Esophagus (tissue), 2 donors: ENCODE results near the gene TBC1D32. TPM values are rescaled to one million over a fixed set of nuclear protein-coding genes. Genes with fewer than 3 reads are reported as not detected.
"Not testable (repeated sequence)": the region's sequence is repeated elsewhere in the genome, so short reads cannot be mapped to it uniquely, and the experiment has no call there.

ENCODE experiments used
- H3K27ac ChIP-seq, 2 donors: one replicate each; pipeline ENCODE4 v1.5.1; 2013; ENCODE audit warnings: low read depth in 2 of 2, mild to moderate bottlenecking in 2 of 2, inconsistent platforms in 1 of 2, low read length in 1 of 2, moderate library complexity in 1 of 2
- H3K27me3 ChIP-seq, 2 donors: one replicate each; pipeline ENCODE4 v1.6.1; 2013; ENCODE audit warnings: low read length in 2 of 2, control low read depth in 1 of 2, mild to moderate bottlenecking in 1 of 2; ENCODE audit not compliant: insufficient read depth in 2 of 2, control insufficient read depth in 1 of 2
- H3K36me3 ChIP-seq, 2 donors: one replicate each; pipeline ENCODE4 v1.6.1; 2013; ENCODE audit warnings: low read length in 1 of 2; ENCODE audit not compliant: control insufficient read depth in 2 of 2, insufficient read depth in 2 of 2
- H3K4me1 ChIP-seq, 2 donors: one replicate each; pipeline ENCODE4 v1.6.1; 2013; ENCODE audit warnings: low read length in 1 of 2; ENCODE audit not compliant: control insufficient read depth in 2 of 2, insufficient read depth in 2 of 2
- H3K4me3 ChIP-seq, 2 donors: one replicate each; pipeline ENCODE4 v1.5.1; 2013; ENCODE audit warnings: low read length in 2 of 2, mild to moderate bottlenecking in 2 of 2, low read depth in 1 of 2, moderate library complexity in 1 of 2
- H3K9me3 ChIP-seq, 2 donors: one replicate each; pipeline ENCODE4 v1.6.1; 2013; ENCODE audit warnings: mild to moderate bottlenecking in 2 of 2, low read depth in 1 of 2, low read length in 1 of 2, moderate library complexity in 1 of 2; ENCODE audit not compliant: control insufficient read depth in 2 of 2, insufficient read depth in 1 of 2
- WGBS, 2 donors: extraction: QIAGEN DNeasy Blood & Tissue Kit; methylation state at CpG; one replicate each; pipeline ENCODE4 v1.1.7; 2013; 5-methylcytosine and 5-hydroxymethylcytosine counted together
- polyA plus RNA-seq, 2 donors: library from polyadenylated mRNA; stranded (reverse); fragments of 200-250 nt; gene quantifications; one replicate each; pipeline ENCODE4 v1.2.3, GENCODE V29; 2013
- donor health status: healthy with polysubstance abuse.
- donor health status: Bipolar disorder and iron deficiency.

TBC1D32 gene
- polyA plus RNA-seq, 2 donors: 1.1 to 1.2 TPM

DNA sequence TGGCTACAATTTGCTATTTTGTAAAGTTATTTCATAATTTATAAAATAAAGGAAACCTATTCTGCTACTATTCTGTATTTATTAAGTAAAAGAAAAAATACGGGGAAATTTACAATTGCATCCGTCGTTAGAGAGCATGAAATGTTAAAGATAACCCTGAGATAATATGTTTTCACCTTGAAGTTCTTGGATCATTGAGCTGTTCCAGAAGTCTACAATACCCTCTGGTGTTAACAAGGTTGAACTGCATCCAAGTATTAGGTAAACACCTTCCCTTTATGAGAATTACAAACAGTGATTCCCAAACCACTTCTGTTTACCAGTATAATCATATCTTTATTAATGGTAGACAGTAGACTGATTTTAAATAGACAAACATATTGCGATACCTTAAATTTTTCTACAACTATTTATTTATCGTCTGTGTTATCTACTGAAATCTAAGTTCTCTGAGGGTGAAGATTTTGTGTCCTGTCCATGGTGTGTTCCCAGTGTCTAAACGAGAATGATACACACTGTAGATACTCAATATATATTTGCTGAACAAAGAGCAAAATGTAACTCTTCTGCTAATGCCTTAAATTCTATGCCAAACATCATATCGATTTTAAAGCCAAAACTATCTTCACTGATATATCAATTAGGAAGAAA lies 28.2 kb downstream of the TBC1D32 start:
- Histone ChIP-seq H3K27me3 (no peaks in the 10 kb centered on the region), H3K4me1 (no peaks in the 10 kb centered on the region), H3K27ac (no peak overlapping the region), H3K4me3 (no peak overlapping the region), H3K9me3 (no peaks in the 10 kb centered on the region), H3K36me3 (no peaks in the 10 kb centered on the region)
- WGBS, 2 donors: 49 to 63% methylated on average over 7 of the region's 7 CpGs

GRCh38 chr6:121302882-121303281 lies 31.4 kb downstream of the TBC1D32 start:
- no peaks in the 10 kb centered on the region for H3K9me3 ChIP-seq
- H3K4me1 ChIP-seq: no peaks in the 10 kb centered on the region
- no peak overlapping the region for H3K27ac ChIP-seq
- no peaks in the 10 kb centered on the region for H3K36me3 ChIP-seq
- no peak overlapping the region for H3K4me3 ChIP-seq
- H3K27me3 ChIP-seq: no peaks in the 10 kb centered on the region

DNA sequence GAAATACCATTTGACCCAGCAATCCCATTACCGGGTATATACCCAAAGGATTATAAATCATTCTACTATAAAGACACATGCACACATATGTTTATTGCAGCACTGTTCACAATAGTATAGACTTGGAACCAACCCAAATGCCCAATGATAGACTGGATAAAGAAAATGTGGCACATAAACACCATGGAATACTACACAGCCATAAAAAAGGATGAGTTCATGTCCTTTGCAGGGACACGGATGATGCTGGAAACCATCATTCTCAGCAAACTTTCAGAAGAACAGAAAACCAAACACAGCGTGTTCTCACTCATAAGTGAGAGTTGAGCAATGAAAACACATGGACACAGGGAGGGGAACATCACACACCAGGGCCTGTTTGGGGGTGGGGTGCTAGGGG lies 33.1 kb downstream of the TBC1D32 start:
- H3K36me3 ChIP-seq, H3K27ac ChIP-seq, H3K4me3 ChIP-seq, H3K27me3 ChIP-seq, H3K9me3 ChIP-seq, H3K4me1 ChIP-seq: not testable (repeated sequence)
- WGBS, 2 donors: 93 to 96% methylated on average over 2 to 3 of the region's 3 CpGs

GRCh38 chr6:121297694-121298093 lies 36.6 kb downstream of the TBC1D32 start:
- Histone ChIP-seq H3K4me1 (no peaks in the 10 kb centered on the region), H3K36me3 (no peaks in the 10 kb centered on the region), H3K27ac (no peak overlapping the region), H3K4me3 (no peak overlapping the region), H3K9me3 (no peaks in the 10 kb centered on the region), H3K27me3 (no peaks in the 10 kb centered on the region)
- WGBS, 2 donors: 76 to 81% methylated on average over 1 of the region's 1 CpG

GRCh38 chr6:121285041-121285440 lies 49.2 kb downstream of the TBC1D32 start:
- Histone ChIP-seq H3K4me3 (no peak overlapping the region), H3K9me3 (no peaks in the 10 kb centered on the region), H3K4me1 (no peaks in the 10 kb centered on the region), H3K36me3 (no peaks in the 10 kb centered on the region), H3K27me3 (no peaks in the 10 kb centered on the region), H3K27ac (no peak overlapping the region)
- WGBS, 2 donors: 90 to 97% methylated on average over 1 of the region's 1 CpG

DNA sequence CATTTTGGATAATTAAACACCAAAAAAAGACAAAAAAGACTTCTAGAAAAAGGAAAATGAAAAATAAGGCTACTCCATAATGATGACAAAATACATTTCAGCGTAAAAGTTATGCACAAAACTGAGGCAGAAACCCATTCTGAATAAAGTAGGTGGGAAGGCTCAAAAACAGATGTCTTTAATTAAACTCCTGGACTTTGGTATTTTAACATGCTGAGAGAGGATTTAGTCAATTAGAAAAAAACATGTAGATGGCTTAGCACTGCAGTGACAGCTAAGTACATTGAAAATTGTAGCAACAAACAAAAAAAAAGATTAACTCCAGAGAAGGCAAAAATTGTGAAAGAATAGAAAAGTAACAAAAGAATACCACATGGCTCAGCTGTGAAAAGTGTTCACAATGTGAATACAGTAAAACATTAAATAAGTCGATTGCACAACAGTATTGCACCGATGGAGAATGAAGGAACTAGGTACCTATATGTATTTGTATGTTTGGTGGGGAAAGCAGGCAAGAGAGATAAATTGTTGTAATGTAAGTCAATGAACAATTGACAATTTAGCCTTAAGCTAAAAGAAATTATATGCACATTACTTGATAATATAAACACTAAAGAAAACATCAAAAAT lies 59.5 kb downstream of the TBC1D32 start:
- H3K27ac ChIP-seq: no peak overlapping the region
- WGBS, 2 donors: 88 to 96% methylated on average over 3 of the region's 3 CpGs
- no peaks in the 10 kb centered on the region for H3K36me3 ChIP-seq
- no peaks in the 10 kb centered on the region for H3K4me1 ChIP-seq
- H3K4me3 ChIP-seq: no peak overlapping the region
- no peaks in the 10 kb centered on the region for H3K9me3 ChIP-seq
- no peaks in the 10 kb centered on the region for H3K27me3 ChIP-seq

DNA sequence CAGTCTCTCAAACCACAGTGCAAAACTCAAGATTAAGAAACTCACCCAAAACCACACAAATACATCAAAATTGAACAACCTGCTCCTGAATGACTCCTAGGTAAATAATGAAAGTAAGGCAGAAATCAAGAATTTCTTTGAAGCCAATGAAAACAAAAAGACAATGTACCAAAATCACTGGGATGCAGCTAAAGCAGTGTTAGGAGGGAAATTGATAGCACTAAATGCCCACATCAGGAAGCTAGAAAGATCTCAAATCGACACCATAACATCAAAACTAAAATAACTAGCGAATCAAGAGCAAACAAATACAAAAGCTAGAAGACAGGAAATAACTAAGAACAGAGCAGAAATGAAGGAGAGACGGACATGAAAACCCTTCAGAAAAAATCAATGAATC lies 70.5 kb downstream of the TBC1D32 start:
- H3K27me3 ChIP-seq: no peaks in the 10 kb centered on the region
- H3K9me3 ChIP-seq: peaks cover 0 to 9% of the 10 kb centered on the region in 2 donors
- no peak overlapping the region for H3K27ac ChIP-seq
- no peak overlapping the region for H3K4me3 ChIP-seq
- 91 to 94% methylated on average over 3 of the region's 3 CpGs for WGBS, 2 donors
- H3K4me1 ChIP-seq: no peaks in the 10 kb centered on the region
- no peaks in the 10 kb centered on the region for H3K36me3 ChIP-seq

GRCh38 chr6:121260651-121261102 lies 73.6 kb downstream of the TBC1D32 start:
- H3K4me1 ChIP-seq: no peaks in the 10 kb centered on the region
- no peaks in the 10 kb centered on the region for H3K27me3 ChIP-seq
- H3K4me3 ChIP-seq: no peak overlapping the region
- H3K27ac ChIP-seq: no peak overlapping the region
- H3K36me3 ChIP-seq: no peaks in the 10 kb centered on the region
- H3K9me3 ChIP-seq: peaks cover 0 to 3% of the 10 kb centered on the region in 2 donors
- 76 to 81% methylated on average over 9 of the region's 9 CpGs for whole genome bisulfite sequencing, 2 donors

DNA sequence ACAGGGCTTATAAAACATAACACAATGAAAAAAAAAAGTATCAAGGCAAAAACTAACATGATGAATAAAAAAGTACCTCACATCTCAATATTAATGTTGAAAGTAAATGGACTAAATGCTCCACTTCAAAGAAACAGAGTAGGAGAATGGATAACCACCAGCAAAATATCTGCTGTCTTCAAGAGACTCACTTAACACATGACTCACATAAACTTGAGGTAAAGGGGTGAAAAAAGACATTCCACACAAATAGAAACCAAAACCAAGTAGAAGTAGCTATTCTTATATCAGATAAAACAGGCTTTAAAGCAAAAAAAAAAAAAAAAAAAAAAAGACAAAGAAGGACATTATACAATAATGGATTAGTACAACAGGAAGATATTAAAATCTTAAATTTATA lies 86.9 kb downstream of the TBC1D32 start:
- peaks cover 0 to 2% of the 10 kb centered on the region in 2 donors for H3K9me3 ChIP-seq
- H3K4me3 ChIP-seq: no peak overlapping the region
- H3K36me3 ChIP-seq: peaks cover 0 to 4% of the 10 kb centered on the region in 2 donors
- H3K27ac ChIP-seq: no peak overlapping the region
- no peaks in the 10 kb centered on the region for H3K27me3 ChIP-seq
- no peaks in the 10 kb centered on the region for H3K4me1 ChIP-seq

GRCh38 chr6:121242386-121242785 lies 91.9 kb downstream of the TBC1D32 start:
- 95% methylated on average over 2 of the region's 2 CpGs for WGBS, 2 donors
- Histone ChIP-seq H3K4me3 (no peak overlapping the region), H3K4me1 (no peaks in the 10 kb centered on the region), H3K27me3 (no peaks in the 10 kb centered on the region), H3K9me3 (peaks cover 0 to 2% of the 10 kb centered on the region in 2 donors), H3K36me3 (peaks cover 0 to 4% of the 10 kb centered on the region in 2 donors), H3K27ac (no peak overlapping the region)
